HG03520 (cell line): Measurements from ENCODE around the gene GNG5.
A peak's percentile ranks its signal among the peaks of the same experiment; 100 is the strongest.
"Not testable (repeated sequence)": the region's sequence is repeated elsewhere in the genome, so short reads cannot be mapped to it uniquely, and the experiment has no call there.

Experiments used
- ATAC-seq: cut with Tn5 transposase; IDR thresholded peaks from one replicate; pipeline ENCODE4 v1.9.1; 2021; ENCODE audit warnings: mild to moderate bottlenecking, moderate library complexity; ENCODE audit not compliant: unreplicated experiment

Gene GNG5

GRCh38 chr1:84506002-84506728 is at the start of gene GNG5, which contains the start of gene SPATA1:
Gene GNG5 (minus strand): TSS chr1:84506581. CDS start chr1:84506091, 490 bp downstream.
Gene SPATA1 (plus strand): TSS chr1:84506386. CDS start chr1:84516360, 9,974 bp downstream.
- peak; percentile 76 for ATAC-seq

- ATAC-seq: no peak
These were observed 44.4 kb upstream of the GNG5 start for GRCh38 chr1:84550826-84551225.

- no peak for ATAC-seq
These were observed 35.3 kb upstream of the GNG5 start for GRCh38 chr1:84541679-84542078.

DNA sequence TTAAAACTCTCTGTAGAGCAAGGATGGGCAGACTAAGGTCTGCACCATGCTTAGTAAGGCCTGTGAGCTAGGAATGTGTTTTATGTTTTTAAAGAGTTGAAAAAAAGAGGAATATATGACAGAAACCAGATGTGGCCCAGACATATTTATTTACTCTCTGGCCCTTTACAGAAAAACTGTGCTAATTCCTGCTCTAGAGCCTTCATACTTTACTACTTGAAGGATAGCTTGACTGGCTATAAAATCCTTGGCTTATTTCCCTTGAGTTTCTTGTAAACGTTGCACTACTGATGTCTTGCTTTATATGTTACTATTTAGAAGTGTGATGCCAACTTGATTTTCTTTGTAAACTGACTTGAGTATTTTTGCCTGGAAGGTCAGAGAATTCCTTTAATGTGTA is 34.4 kb upstream of the GNG5 start:
- no peak for ATAC-seq

DNA sequence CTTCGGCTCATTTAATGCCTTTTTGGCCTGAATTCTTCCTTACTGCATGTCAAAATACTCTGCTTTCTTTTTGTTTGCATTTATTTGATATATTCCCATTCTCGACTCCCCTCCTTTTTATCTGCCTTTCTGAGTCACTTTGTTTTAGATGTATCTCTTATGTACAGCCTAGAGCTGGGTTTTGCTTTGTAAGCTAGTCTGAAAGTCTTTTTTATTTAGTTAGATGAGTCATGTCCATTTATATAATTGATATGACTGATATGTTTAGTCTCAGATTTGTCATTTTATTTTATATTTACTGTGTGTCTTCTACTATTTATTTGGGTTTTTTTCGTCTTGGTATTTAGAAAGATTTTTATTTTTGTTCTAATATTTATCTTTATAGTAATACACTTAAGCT is 33.6 kb upstream of the GNG5 start:
- ATAC-seq: no peak

- ATAC-seq: no peak
These were observed 32.2 kb upstream of the GNG5 start for GRCh38 chr1:84538599-84538998.

DNA sequence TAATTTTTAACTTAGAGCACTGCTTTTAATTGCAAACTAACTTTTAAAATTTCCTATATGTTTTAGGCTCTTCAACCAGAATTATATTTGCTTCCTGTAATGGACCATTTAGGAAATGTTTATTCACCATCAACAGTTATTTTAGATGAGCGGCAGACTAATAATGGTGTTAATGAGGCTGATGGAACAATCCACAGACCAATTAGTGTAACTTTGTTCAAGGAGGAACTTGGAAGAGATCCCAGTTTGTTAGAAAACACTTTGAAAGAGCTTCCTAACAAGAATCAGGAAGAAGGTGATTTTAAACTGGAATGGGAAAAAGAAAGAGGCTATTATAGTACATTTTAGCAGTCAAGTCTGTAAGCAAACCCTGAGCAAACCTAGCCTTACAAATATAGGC is 19.4 kb upstream of the GNG5 start:
- ATAC-seq: no peak

DNA sequence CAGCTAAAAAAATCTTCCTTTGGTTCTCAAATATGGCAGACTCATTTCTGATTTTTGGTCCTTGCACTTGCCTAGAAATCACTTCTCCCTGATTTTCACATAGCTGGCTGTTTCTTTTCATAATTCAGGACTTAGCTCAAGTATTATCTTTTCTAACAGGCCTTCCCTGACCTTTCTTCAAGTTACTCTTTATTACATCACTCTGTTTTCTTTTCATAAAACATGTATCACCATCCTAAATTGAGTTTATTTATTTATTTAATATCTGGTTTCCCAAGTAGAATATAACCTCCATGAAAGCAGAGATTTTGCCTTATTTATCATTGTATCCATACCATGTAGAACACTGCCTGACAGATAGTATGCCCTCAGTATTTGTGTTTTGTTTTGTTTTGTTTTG is 18.2 kb upstream of the GNG5 start:
- no peak for ATAC-seq

- ATAC-seq: no peak
These were observed 4.3 kb upstream of the GNG5 start for GRCh38 chr1:84510668-84511067.

- no peak for ATAC-seq
These were observed 3.8 kb upstream of the GNG5 start for GRCh38 chr1:84510165-84510564.

- ATAC-seq: no peak
These were observed 2.6 kb upstream of the GNG5 start for GRCh38 chr1:84509029-84509428.

GRCh38 chr1:84508510-84508909 is 2.1 kb upstream of the GNG5 start:
- no peak for ATAC-seq

DNA sequence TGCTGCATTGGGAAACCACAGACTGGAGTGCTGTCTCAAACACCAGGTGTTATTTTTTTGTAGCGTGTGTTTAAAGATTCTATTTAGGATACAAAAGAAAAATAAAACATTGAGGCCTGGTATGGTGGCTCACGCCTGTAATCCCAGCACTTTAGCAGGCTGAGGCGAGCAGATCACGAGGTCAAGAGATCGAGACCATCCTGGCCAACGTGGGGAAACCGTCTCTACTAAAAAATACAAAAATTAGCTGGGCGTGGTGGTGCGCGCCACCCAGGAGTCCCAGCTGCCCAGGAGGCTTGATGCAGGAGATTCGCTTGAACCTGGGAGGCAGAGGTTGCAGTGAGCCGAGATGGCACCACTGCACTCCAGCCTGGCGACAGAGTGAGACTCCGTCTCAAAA is 1.5 kb upstream of the GNG5 start:
- ATAC-seq: not testable (repeated sequence)

DNA sequence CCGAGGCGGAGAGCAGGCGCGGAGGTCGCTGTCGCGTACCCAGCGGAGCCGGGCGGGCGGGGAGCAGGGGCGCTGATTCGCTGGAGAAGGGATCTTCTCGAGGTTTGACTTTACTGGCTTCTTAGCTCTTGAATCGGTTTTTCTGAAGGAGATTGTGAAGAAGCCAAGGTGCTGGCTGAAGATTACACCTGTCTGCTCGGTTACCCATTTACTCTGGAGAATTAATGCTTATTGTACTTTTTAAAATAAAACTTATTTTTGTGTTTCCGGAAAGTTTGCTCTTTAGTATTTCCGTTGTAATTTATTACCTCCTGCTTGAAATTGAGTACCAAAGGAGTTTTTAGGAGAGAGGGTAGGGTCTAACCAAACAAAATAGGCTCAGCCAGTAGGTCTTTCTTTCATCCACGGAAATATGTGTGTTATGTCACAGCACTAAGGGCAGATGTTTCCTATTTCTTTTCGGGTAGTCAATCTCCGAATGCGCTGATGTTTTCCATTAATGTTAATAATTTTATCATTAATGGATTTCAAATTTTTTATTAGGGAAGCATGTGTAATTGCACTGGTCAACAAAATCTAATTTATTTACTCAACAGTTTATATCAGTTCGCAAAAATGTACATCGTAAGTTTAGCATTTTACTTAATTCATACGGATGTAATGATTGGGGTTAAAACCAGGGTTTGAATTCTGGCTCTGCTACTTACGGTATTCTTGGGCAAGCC is 510 bp upstream of the GNG5 start:
- ATAC-seq: no peak

GRCh38 chr1:84505493-84506001 is 834 bp downstream of the GNG5 start:
- ATAC-seq: peak; percentile 23

- ATAC-seq: no peak
These were observed 1.5 kb downstream of the GNG5 start for GRCh38 chr1:84504580-84505492.

GRCh38 chr1:84502927-84503326 is 3.5 kb downstream of the GNG5 start:
- ATAC-seq: no peak

DNA sequence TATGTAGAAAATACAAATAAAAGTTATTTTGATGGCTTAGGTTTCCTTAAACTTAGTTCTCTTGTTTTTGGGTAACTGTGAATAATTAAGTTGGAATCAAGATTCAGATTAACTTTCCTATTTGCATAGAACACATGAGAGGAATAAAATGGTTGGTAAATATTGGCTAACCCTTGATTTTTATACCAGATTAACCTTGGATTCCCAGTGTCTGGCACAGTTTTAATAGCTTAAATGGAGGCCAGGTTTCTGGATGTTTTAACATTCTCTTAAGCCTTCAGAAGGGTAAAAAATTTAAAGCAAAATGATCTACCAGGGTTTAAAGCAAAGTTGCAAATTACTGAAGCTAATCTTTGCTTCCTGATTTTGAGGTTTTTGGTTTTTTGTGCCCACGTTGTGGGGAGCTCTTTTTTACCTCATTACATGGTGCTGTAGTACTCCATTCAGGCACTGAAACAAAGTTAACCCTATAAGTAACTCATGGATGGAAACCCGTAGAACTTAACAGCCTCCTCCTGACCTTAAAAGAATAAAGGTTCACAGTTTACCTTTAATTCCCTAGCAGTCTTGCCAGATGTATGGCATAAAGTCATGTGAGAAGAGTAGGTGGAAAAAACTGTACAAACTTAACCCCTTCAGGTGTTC is 8.6 kb downstream of the GNG5 start:
- ATAC-seq: no peak

DNA sequence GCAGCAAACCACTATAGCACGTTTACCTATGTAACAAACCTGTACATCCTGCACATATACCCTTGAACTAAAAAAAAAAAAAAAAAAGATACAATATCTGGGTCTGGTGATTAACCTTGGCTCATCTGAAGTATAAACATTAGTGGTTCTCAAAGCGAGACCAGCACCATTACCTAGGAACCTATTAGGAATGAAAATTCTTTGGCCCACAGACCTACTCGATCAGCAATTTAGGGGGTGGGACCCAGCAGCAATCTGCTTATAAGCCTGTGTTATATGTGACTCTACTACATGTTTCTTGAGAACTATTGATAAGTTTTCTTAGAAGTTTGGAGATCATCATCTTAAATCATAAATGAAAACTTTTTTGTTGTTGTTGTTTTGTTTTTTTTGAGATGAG is 9.9 kb downstream of the GNG5 start:
- no peak for ATAC-seq

DNA sequence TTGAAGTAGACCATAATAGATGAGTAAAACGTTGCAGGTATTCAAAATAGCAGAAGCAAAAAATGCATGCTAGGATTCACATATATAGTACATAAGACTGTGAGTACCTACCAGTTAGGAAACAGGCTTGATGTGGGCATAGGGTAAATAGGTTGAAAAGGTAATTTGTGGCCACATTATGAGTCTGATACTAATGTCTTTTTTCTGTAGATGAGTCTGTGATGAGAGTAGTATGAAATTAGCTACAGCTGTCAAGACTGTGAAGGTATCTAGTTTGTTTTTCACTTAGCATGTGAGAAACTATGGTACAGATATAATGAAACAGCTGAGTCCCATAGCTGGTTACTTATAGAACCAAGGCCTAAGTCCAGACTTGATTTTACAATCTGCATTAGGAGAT is 12.6 kb downstream of the GNG5 start:
- no peak for ATAC-seq

GRCh38 chr1:84492726-84493125 is 13.7 kb downstream of the GNG5 start:
- no peak for ATAC-seq
